SU-DHL-6 (cell line): ENCODE results near the gene APOL4.

Experiments
- CTCF ChIP-seq: fragments of 200-600 bp; sonication (generic); IDR thresholded peaks from one replicate; pipeline ENCODE4 v1.5.1; 2017; ENCODE audit warnings: antibody characterized with exemption, mild to moderate bottlenecking, low read length, moderate library complexity; ENCODE audit not compliant: insufficient read depth, poor library complexity, severe bottlenecking
- EZH2phosphoT487 ChIP-seq: fragments of 200-600 bp; sonication (generic), shearing (Covaris generic); conservative IDR thresholded peaks from 2 replicates; pipeline ENCODE4 v1.6.1; 2018; ENCODE audit warnings: mild to moderate bottlenecking, antibody characterized with exemption, low read length, moderate library complexity, mixed read lengths

- TF ChIP-seq CTCF, result no peak
- TF ChIP-seq EZH2phosphoT487, result no peak
Observed at GRCh38 chr22:36227806-36228205, 26.2 kb upstream of the APOL4 start.
